Neuron (in vitro differentiated cells): ENCODE measurements around the gene NUBPL.
"Not testable (repeated sequence)": the region's sequence is repeated elsewhere in the genome, so short reads cannot be mapped to it uniquely, and the experiment has no call there.

Experiments used
- H2AFZ ChIP-seq: one replicate; pipeline ENCODE4 v1.6.1; 2013; ENCODE audit warnings: low read depth, mild to moderate bottlenecking, inconsistent platforms, low read length, moderate library complexity
- H3K27me3 ChIP-seq: one replicate; pipeline ENCODE4 v1.6.1; 2013; ENCODE audit warnings: low read length; ENCODE audit not compliant: insufficient read depth
- H3K36me3 ChIP-seq: one replicate; pipeline ENCODE4 v1.6.1; 2013; ENCODE audit warnings: low read length; ENCODE audit not compliant: insufficient read depth
- H3K4me1 ChIP-seq: one replicate; pipeline ENCODE4 v1.6.1; 2013; ENCODE audit warnings: low read length; ENCODE audit not compliant: insufficient read depth
- H3K4me3 ChIP-seq: 2 replicates; pipeline ENCODE4 v1.5.1; 2013; ENCODE audit warnings: mild to moderate bottlenecking, low read length, moderate library complexity
- H3K9me3 ChIP-seq: one replicate; pipeline ENCODE4 v1.6.1; 2013; ENCODE audit warnings: low read length

The NUBPL gene

DNA sequence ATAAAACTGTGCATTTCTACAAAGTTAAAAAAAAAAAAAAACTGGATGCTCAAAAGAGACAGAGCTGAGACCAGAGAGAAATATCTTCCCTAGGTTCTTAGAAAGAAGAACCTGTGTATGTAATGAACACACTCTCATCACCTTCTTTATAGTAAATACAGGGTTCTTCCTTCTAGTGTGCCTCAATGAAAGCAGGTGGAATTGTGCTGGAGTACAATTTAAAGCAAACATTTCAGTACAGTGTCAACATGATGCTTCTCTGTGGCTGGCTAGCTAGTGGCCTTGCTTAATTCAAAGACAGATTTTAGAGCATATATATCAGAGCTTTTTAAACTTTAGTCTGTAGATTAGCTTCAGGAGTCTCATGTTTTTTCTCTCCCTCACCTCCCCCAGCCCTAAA, 266.1 kb downstream of the NUBPL start:
- no peak overlapping the region for H2AFZ ChIP-seq
- no peaks in the 10 kb centered on the region for H3K9me3 ChIP-seq
- H3K36me3 ChIP-seq = peaks cover 2% of the 10 kb centered on the region
- no peak overlapping the region for H3K4me3 ChIP-seq
- H3K27me3 ChIP-seq = no peaks in the 10 kb centered on the region
- H3K4me1 ChIP-seq = no peaks in the 10 kb centered on the region

- Histone ChIP-seq H3K9me3 (no peaks in the 10 kb centered on the region), H3K36me3 (peaks cover 2% of the 10 kb centered on the region), H2AFZ (no peak overlapping the region), H3K4me3 (no peak overlapping the region), H3K4me1 (no peaks in the 10 kb centered on the region), H3K27me3 (no peaks in the 10 kb centered on the region)
Observed at GRCh38 chr14:31828946-31829868, 268.0 kb downstream of the NUBPL start.

- H3K36me3 ChIP-seq = no peaks in the 10 kb centered on the region
- no peak overlapping the region for H2AFZ ChIP-seq
- no peaks in the 10 kb centered on the region for H3K27me3 ChIP-seq
- H3K4me1 ChIP-seq = no peaks in the 10 kb centered on the region
- no peak overlapping the region for H3K4me3 ChIP-seq
- no peaks in the 10 kb centered on the region for H3K9me3 ChIP-seq
Observed at GRCh38 chr14:31834616-31835015, 273.4 kb downstream of the NUBPL start.

DNA sequence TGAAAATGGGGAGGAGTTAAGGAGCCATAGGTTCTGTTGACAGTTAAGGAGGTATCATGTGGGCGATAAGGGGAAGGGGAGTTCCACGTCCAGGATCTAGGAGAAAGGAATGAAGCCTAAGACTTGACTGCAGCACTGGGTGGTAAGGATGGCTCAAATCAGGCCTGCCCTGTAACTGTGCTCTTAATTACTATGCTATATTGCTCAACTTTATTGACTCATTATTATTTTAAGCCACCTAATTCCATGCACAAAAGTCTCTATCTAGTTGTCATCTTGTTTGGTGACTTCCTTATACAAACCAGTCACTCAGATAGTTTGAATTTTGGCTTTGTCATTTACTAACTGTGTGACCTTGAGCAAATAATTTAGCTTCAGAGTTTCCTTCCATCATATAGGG, 273.8 kb downstream of the NUBPL start:
- H3K4me1 ChIP-seq = no peaks in the 10 kb centered on the region
- H3K9me3 ChIP-seq = no peaks in the 10 kb centered on the region
- no peak overlapping the region for H3K4me3 ChIP-seq
- no peaks in the 10 kb centered on the region for H3K27me3 ChIP-seq
- no peak overlapping the region for H2AFZ ChIP-seq
- no peaks in the 10 kb centered on the region for H3K36me3 ChIP-seq

DNA sequence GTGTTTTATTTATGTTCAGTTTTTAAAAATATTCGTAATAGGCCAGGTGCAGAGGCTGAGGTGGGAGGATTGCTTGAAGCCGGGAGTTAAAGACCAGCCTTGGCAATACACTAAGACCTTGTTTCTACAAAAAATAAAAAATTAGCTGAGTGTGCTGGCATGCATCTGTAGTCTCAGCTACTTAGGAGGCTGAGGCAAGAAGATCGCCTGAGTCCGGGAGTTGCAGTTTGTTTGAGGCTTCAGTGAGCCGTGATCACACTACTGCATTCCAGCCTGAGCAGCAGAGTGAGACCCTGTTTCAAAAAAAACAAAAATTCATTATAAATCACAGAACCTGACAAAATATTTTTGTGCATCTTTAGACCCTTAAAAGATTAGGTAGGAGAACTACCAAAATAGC, 275.8 kb downstream of the NUBPL start:
- Histone ChIP-seq H2AFZ (no peak overlapping the region), H3K36me3 (no peaks in the 10 kb centered on the region)

DNA sequence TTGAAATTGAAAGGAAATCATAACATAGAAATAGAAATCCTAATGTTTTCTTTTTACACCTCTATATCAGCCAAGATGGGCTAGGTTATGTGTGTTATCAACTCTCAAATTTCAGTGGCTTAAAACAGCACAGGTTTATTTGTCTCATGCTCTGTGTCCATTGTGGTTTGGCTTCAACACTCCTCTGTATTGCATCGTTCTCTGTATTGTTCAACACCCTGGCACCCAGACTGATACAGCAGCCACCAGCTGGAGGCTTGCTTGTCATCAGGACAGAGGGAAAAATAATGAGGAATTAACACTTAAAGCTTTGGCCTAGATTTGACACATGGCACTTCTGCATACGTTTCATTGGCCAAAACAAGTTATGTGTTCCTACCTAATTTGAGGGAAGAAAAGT, 281.7 kb downstream of the NUBPL start:
- no peaks in the 10 kb centered on the region for H3K9me3 ChIP-seq
- H2AFZ ChIP-seq = no peak overlapping the region
- no peaks in the 10 kb centered on the region for H3K4me1 ChIP-seq
- H3K36me3 ChIP-seq = no peaks in the 10 kb centered on the region
- no peaks in the 10 kb centered on the region for H3K27me3 ChIP-seq
- H3K4me3 ChIP-seq = no peak overlapping the region

More for the DNA sequence above, 275.8 kb downstream of the NUBPL start:
- no peaks in the 10 kb centered on the region for H3K27me3 ChIP-seq
- H3K4me1 ChIP-seq = no peaks in the 10 kb centered on the region
- no peak overlapping the region for H3K4me3 ChIP-seq
- H3K9me3 ChIP-seq = no peaks in the 10 kb centered on the region

DNA sequence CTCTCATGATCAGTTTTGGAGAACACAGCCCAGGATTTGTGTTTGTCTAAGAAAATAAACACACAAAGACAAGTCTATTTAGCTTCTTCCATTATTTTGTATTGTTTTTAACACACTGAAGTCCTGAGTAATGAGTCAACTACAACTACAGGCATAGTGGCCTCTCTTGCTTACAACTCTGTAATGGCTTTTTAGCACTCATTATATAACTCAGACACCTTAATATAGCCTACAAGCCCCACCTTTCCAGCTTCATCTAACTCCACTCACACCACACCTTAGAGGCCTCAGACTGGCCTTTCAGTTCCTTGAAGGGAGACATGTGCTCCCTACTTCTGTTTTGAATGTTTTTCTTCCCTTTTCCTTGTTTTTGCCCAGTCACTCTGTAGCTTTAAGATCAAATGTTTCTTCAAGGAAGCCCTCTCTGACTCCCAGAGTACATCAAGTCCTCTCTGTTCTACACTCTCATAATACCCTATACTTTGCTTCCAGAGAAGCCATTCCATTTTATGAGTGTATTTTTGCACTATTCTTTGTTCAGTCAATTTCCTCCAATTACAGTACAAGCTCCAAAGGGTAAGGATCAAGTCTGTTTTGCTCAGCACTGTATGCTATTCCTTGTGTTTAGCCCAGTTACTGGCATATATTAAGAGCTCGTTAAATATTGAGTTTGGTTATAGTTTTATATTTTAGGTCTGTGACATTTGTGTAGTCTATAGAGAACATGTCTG, 282.3 kb downstream of the NUBPL start:
- Histone ChIP-seq H3K27me3 (no peaks in the 10 kb centered on the region), H3K4me1 (no peaks in the 10 kb centered on the region), H3K4me3 (no peak overlapping the region), H3K36me3 (no peaks in the 10 kb centered on the region), H3K9me3 (no peaks in the 10 kb centered on the region), H2AFZ (no peak overlapping the region)

DNA sequence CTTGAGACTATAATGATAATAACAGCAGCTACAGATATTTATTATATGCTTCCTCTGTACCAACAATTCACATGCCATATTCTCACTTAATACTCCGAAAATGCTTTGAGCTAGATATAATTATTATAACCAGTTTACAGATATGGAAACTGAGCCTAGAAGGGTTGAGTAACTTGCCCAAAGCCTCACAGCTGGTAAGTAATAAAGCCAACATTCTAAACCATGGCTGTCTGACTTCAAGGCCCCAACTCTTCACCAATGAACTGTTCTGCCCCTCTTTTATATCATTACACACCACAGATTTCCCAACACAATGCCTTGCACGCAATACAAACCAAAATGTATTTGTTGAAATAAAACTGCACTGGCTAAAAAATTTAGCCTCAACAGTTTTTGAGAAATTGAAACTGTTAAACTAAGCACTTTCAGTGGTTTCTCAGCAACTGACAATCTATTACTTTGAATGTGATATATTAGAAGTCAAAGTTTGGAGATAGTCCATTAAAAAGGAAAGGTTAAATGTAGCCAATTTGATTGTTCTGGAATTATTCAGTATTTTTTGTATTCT, 293.4 kb downstream of the NUBPL start:
- no peaks in the 10 kb centered on the region for H3K36me3 ChIP-seq
- no peaks in the 10 kb centered on the region for H3K4me1 ChIP-seq

DNA sequence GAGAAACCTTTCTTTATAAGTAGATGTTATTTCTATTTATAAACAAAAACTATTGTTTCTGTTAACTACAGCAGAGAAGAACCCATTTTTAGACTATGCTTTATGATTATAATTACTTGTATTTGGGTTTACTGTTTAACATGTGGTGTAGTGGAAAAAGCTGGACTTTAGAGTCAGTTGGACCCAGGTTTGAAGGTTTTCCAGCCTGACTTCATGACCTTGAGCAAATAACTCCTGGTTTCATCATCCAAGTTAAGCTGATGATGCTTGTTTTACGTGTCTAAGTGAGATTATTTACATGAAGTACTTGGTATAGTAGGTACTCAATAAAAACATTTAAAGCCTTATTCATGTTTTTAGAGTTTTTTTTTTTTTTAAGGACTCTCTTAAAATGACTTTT, 294.1 kb downstream of the NUBPL start:
- Histone ChIP-seq H3K4me3 (no peak overlapping the region), H2AFZ (no peak overlapping the region), H3K9me3 (no peaks in the 10 kb centered on the region), H3K27me3 (no peaks in the 10 kb centered on the region), H3K36me3 (no peaks in the 10 kb centered on the region), H3K4me1 (no peaks in the 10 kb centered on the region)

More for the DNA sequence above, 293.4 kb downstream of the NUBPL start:
- Histone ChIP-seq H3K9me3 (no peaks in the 10 kb centered on the region), H2AFZ (no peak overlapping the region), H3K4me3 (no peak overlapping the region), H3K27me3 (no peaks in the 10 kb centered on the region)

DNA sequence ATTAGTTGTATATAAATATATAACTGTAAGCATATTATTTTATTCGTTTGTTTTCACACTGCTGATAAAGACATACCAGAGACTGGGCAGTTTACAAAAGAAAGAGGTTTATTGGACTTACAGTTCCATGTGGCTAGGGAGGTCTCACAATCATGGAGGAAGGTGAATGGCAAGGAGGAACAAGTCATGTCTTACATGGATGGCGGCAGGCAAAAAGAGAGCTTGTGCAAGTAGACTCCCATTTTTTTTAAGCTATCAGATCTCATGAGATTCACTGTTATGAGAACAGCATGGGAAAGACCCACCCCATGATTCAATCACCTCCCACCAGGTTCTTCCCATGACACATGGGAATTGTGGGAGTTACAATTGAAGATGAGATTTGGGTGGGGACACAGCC, 294.8 kb downstream of the NUBPL start:
- not testable (repeated sequence) for H2AFZ ChIP-seq, H3K36me3 ChIP-seq, H3K9me3 ChIP-seq, H3K4me1 ChIP-seq, H3K4me3 ChIP-seq, H3K27me3 ChIP-seq

- H3K9me3 ChIP-seq = no peaks in the 10 kb centered on the region
- H2AFZ ChIP-seq = no peak overlapping the region
- no peaks in the 10 kb centered on the region for H3K4me1 ChIP-seq
- H3K4me3 ChIP-seq = no peak overlapping the region
- H3K36me3 ChIP-seq = no peaks in the 10 kb centered on the region
- no peaks in the 10 kb centered on the region for H3K27me3 ChIP-seq
Observed at GRCh38 chr14:31858868-31859267, 297.7 kb downstream of the NUBPL start.

- H3K4me3 ChIP-seq = no peak overlapping the region
- no peaks in the 10 kb centered on the region for H3K36me3 ChIP-seq
- no peaks in the 10 kb centered on the region for H3K27me3 ChIP-seq
- H2AFZ ChIP-seq = no peak overlapping the region
- no peaks in the 10 kb centered on the region for H3K9me3 ChIP-seq
- no peaks in the 10 kb centered on the region for H3K4me1 ChIP-seq
Observed at GRCh38 chr14:31864937-31865855, 304.0 kb downstream of the NUBPL start.
